ENCODE data around the gene TRPM3. TPM values are rescaled to one million over a fixed set of nuclear protein-coding genes. Genes with fewer than 3 reads are reported as not detected.

Gene TRPM3
- total and polyA plus RNA-seq, 4 experiments from 2014 or later: not detected

DNA sequence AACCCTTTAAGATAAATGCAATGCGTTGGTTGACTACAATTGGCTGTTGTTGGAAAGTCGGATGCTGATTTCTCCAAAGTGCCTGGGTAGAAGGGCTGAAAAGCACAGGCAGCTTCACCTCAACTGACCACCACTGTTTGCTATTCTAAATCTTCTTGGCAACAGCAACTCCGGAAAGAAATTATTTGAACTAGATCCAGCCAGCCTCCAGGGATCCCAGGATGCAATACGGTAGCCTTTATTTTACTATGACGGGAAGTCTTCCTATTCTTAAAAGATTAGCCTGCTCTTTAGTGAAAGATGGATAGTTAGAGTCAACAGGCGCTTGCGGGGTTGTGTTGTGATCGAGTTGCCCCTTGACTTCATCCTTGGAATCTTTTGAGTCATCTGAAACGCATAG lies 628.4 kb downstream of the TRPM3 start:
- Histone ChIP-seq H3K4me1 (ENCODE audit: insufficient read depth, low read length) (no peaks in the 10 kb centered on the region), H3K9me3 (ENCODE audit: control insufficient read depth in 1 of 2, low read length in 2 of 2) (no peaks in the 10 kb centered on the region), H3K27ac (ENCODE audit: low read depth, low read length) (no peak overlapping the region), H3K4me3 (ENCODE audit: low read length in 2 of 2) (no peak overlapping the region), H3K27me3 (ENCODE audit: insufficient read depth, low read length) (no peaks in the 10 kb centered on the region), H3K36me3 (ENCODE audit: insufficient read depth, low read length) (no peaks in the 10 kb centered on the region)
- intact Hi-C loops (cut with micrococcal nuclease): no loop called here
- Mint-ChIP-seq H3K27ac (no peak overlapping the region), H3K9me3 (no peaks in the 10 kb centered on the region), H3K36me3 (no peaks in the 10 kb centered on the region), H3K27me3 (peaks cover 0 to 13% of the 10 kb centered on the region in 2 donors), H3K4me1 (peaks cover 0 to 11% (median 6%) of the 10 kb centered on the region in 4 donors), H3K4me3 (no peak overlapping the region)
- DNase-seq: no peak
- POLR2A ChIA-PET (ENCODE audit: partially characterized antibody): no interaction called here
- CTCF ChIA-PET (ENCODE audit: partially characterized antibody): interaction anchor here (1.8 kb wide), 1 partner anchor 153 kb away, joined by 5 read pairs; no protein-coding TSS in a partner anchor

DNA sequence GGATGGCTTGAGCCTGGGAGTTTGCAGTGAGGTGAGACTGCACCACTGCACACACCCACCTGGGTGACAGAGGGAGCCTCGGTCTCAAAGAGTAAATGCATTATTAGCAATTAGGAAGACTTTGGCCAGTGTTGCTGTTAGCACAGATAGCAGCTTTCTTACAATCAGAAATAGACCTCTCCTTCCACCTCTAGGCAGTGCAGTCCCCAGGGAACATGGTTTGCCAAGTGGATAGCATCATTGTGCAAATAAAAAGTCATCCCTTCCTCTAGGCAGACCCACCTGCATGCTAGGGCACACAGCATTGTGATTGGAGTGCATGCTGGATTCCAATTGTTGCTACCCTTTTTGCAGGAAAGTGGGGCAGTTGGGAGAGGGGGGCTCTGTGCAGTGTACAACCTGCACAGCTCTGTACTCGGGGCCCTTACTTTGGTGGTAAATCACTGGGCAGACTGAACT lies 629.1 kb downstream of the TRPM3 start:
- Histone ChIP-seq H3K27me3 (ENCODE audit: insufficient read depth, low read length) (no peaks in the 10 kb centered on the region), H3K27ac (ENCODE audit: low read depth, low read length) (no peak overlapping the region), H3K36me3 (ENCODE audit: insufficient read depth, low read length) (no peaks in the 10 kb centered on the region), H3K9me3 (ENCODE audit: control insufficient read depth in 1 of 2, low read length in 2 of 2) (no peaks in the 10 kb centered on the region), H3K4me1 (ENCODE audit: insufficient read depth, low read length) (no peaks in the 10 kb centered on the region), H3K4me3 (ENCODE audit: low read length in 2 of 2) (no peak overlapping the region)
- Mint-ChIP-seq H3K27ac (peak overlapping the region in 2 of 7 donors; percentile 14 to 55), H3K4me1 (peaks cover 0 to 11% (median 6%) of the 10 kb centered on the region in 4 donors), H3K4me3 (no peak overlapping the region), H3K36me3 (no peaks in the 10 kb centered on the region), H3K27me3 (peaks cover 0 to 9% of the 10 kb centered on the region in 2 donors), H3K9me3 (no peaks in the 10 kb centered on the region)
- ChIA-PET CTCF (ENCODE audit: partially characterized antibody) (interaction anchor here (1.0 to 1.8 kb wide), 4 partner anchors 11 to 152 kb away, joined by 3 to 5 read pairs (median 4); no protein-coding TSS in a partner anchor), POLR2A (ENCODE audit: partially characterized antibody) (no interaction called here)
- intact Hi-C loops (cut with micrococcal nuclease): no loop called here
- no peak for DNase-seq

DNA sequence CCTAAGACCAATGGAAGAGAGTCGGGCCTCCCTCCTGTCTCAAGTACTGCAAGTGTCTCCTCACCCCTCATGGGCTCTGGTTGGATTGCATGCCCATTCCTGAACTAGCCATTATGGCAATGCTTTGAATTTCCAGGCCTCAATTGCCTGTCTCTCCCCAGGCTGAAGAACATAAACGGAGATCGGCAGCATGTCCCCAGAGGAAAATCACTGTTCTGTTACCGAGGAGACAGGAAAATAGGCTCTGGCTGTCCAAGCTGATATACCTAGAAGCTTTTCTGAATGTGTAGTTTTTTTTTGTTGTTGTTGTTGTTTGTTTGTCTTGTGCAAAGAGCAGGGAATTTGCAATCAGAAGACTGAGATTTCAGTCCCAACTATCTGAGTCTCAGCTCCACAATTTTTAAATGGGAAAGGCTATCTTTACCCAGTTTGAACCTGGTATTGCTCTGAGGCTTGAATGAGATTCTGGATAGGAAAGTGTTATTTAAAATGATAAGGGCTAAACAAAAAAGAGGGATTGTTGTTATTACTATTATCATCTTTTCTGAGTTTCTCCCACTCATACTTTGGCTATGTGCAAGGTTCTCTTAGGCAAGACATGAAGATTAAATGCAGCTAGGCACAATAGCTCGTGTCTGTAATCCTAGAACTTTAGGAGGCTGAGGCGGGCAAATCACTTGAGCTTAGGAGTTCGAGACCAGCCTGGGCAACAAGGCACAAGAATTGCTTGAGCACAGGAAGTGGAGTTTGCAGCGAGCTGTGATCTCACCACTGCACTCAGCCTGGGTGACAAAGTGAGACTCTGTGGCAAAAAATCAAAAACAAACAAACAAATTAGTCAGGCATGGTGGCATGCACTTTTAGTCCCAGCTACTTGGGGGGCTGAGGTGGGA lies 629.7 kb downstream of the TRPM3 start:
- Mint-ChIP-seq H3K27me3 (peaks cover 0 to 9% of the 10 kb centered on the region in 2 donors), H3K9me3 (no peaks in the 10 kb centered on the region), H3K36me3 (no peaks in the 10 kb centered on the region), H3K27ac (peak overlapping the region in 1 of 7 donors; percentile 22), H3K4me1 (peaks cover 0 to 11% (median 6%) of the 10 kb centered on the region in 4 donors), H3K4me3 (no peak overlapping the region)
- Histone ChIP-seq H3K4me3 (ENCODE audit: low read length in 2 of 2) (no peak overlapping the region), H3K36me3 (ENCODE audit: insufficient read depth, low read length) (no peaks in the 10 kb centered on the region), H3K27me3 (ENCODE audit: insufficient read depth, low read length) (no peaks in the 10 kb centered on the region), H3K27ac (ENCODE audit: low read depth, low read length) (no peak overlapping the region), H3K4me1 (ENCODE audit: insufficient read depth, low read length) (no peaks in the 10 kb centered on the region), H3K9me3 (ENCODE audit: control insufficient read depth in 1 of 2, low read length in 2 of 2) (no peaks in the 10 kb centered on the region)
- DNase-seq: no peak
- POLR2A ChIA-PET (ENCODE audit: partially characterized antibody): no interaction called here
- CTCF ChIA-PET (ENCODE audit: partially characterized antibody): interaction anchor here (0.6 to 1.8 kb wide), 6 partner anchors 10 to 152 kb away, joined by 3 to 5 read pairs (median 4); no protein-coding TSS in a partner anchor
- intact Hi-C loops (cut with micrococcal nuclease): no loop called here

DNA sequence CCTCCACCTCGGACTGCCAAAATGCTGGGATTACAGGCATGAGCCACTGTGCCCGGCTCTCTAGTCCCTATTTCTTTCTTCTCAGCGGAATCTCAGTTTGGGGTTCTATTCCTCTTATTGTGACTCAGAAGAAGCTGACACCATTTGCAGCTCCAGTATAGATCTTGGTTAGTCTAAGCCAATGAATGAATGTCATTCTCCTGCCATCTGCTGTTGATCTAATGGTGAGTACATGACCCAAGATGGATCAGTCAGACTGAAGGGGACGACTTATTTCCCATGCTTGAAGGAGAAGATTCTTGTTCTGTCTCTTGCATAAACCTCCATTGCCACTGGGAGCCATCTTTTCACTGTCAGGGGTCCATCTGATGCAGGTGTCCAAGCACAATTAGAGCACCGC lies 630.9 kb downstream of the TRPM3 start:
- no peaks in the 10 kb centered on the region for H3K27me3 ChIP-seq (ENCODE audit: insufficient read depth, low read length)
- Mint-ChIP-seq H3K4me3 (no peak overlapping the region), H3K27ac (no peak overlapping the region), H3K36me3 (no peaks in the 10 kb centered on the region), H3K9me3 (no peaks in the 10 kb centered on the region), H3K4me1 (peaks cover 0 to 12% (median 7%) of the 10 kb centered on the region in 4 donors), H3K27me3 (peaks cover 0 to 7% of the 10 kb centered on the region in 2 donors)
- DNase-seq: peak in 3 of 5 donors; percentile 8 to 13 (median 9)
- ChIA-PET CTCF (ENCODE audit: partially characterized antibody) (interaction anchor here (0.7 to 1.2 kb wide), 4 partner anchors 10 to 245 kb away, joined by 3 to 5 read pairs (median 3); no protein-coding TSS in a partner anchor), POLR2A (ENCODE audit: partially characterized antibody) (no interaction called here)
- intact Hi-C loops (cut with micrococcal nuclease): no loop called here
- no peaks in the 10 kb centered on the region for H3K36me3 ChIP-seq (ENCODE audit: insufficient read depth, low read length)
- H3K27ac ChIP-seq (ENCODE audit: low read depth, low read length): no peak overlapping the region
- no peak overlapping the region for H3K4me3 ChIP-seq (ENCODE audit: low read length in 2 of 2)
- no peaks in the 10 kb centered on the region for H3K4me1 ChIP-seq (ENCODE audit: insufficient read depth, low read length)
- H3K9me3 ChIP-seq (ENCODE audit: control insufficient read depth in 1 of 2, low read length in 2 of 2): no peaks in the 10 kb centered on the region

DNA sequence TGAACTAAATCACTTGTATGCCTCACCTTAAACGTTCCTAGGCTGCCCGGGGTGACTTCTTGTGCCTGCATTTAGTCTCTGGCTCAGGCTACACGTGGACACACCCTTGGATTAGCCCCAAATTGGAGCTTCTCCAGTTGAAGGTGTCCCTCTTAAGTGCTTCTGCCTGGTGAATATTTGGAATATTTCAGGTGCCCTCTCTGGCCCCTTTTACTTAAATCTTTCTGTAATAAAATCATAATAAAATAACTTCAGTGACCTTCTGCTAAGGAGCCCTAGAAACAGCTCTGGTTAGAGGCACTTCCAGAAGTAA lies 632.7 kb downstream of the TRPM3 start:
- Histone ChIP-seq H3K27ac (ENCODE audit: low read depth, low read length) (no peak overlapping the region), H3K4me3 (ENCODE audit: low read length in 2 of 2) (no peak overlapping the region), H3K9me3 (ENCODE audit: control insufficient read depth in 1 of 2, low read length in 2 of 2) (no peaks in the 10 kb centered on the region), H3K36me3 (ENCODE audit: insufficient read depth, low read length) (no peaks in the 10 kb centered on the region), H3K4me1 (ENCODE audit: insufficient read depth, low read length) (peaks cover 7% of the 10 kb centered on the region), H3K27me3 (ENCODE audit: insufficient read depth, low read length) (no peaks in the 10 kb centered on the region)
- no peak for DNase-seq
- H3K9me3 Mint-ChIP-seq: no peaks in the 10 kb centered on the region
- no peak overlapping the region for H3K4me3 Mint-ChIP-seq
- no peak overlapping the region for H3K27ac Mint-ChIP-seq
- H3K27me3 Mint-ChIP-seq: no peaks in the 10 kb centered on the region
- CTCF ChIA-PET (ENCODE audit: partially characterized antibody): interaction anchor here (0.9 to 2.0 kb wide), 6 partner anchors 9 to 152 kb away, joined by 3 to 9 read pairs (median 4); no protein-coding TSS in a partner anchor
- peaks cover 0 to 10% (median 10%) of the 10 kb centered on the region in 4 donors for H3K4me1 Mint-ChIP-seq
- POLR2A ChIA-PET (ENCODE audit: partially characterized antibody): no interaction called here
- no peaks in the 10 kb centered on the region for H3K36me3 Mint-ChIP-seq
- intact Hi-C loops (cut with micrococcal nuclease): no loop called here

DNA sequence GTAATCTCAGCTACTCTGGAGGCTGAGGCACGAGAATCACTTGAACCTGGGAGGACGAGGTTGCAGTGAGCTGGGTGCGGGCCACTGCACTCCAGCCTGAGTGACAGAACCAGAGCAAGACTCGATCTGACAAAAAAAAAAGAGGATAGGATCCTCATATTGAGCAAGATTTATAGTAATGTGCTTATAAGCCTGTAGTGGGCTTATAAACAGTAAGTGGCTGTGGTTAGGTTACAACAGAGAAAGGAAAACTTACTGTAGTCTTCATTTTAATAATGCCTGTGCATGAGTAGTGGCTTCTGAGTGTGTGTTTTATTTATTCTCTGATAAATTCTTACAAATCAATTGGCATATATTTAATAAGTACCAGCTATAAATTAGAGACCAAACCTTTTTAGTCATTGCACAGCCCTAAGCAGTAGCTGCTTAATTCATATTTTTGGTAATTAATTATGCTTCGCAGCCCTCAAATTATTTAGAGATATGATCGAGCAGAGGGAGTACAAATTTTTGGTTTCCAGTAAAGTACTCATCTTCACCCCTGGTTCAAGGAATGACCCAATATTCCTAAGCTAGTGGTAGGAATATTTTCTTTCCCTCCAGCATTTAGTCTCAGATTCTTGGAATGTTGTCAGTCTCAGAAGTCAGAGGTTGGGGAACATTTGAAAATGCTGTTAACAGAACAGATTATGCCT lies 633.2 kb downstream of the TRPM3 start:
- POLR2A ChIA-PET (ENCODE audit: partially characterized antibody): no interaction called here

DNA sequence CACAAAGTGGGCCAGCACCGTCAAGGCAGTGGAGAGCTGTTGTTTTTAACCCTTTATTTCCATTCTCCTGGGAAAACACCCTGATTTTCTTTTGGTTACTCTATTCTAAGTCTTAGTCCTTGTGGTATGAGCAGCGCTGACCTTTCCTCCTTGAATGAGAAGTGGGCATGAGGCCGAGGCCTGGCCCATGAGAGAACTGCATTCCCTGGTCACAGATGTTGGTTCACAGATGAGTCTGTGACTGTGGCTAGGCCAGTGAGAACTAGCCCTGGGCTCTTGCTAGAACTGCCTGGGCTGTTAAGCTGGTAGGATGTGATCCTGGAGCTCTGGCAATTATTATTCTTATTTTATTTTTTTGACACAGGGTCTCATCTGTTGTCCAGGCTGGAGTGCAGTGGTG lies 635.3 kb downstream of the TRPM3 start:
- H3K36me3 Mint-ChIP-seq: no peaks in the 10 kb centered on the region
- no peaks in the 10 kb centered on the region for H3K27me3 ChIP-seq (ENCODE audit: insufficient read depth, low read length)
- DNase-seq: no peak
- no peaks in the 10 kb centered on the region for H3K36me3 ChIP-seq (ENCODE audit: insufficient read depth, low read length)
- CTCF ChIA-PET (ENCODE audit: partially characterized antibody): interaction anchor here (1.0 to 4.8 kb wide), 7 partner anchors 12 to 146 kb away, joined by 3 to 22 read pairs (median 13); partner anchors contain the start of gene KLF9
- H3K9me3 ChIP-seq (ENCODE audit: control insufficient read depth in 1 of 2, low read length in 2 of 2): no peaks in the 10 kb centered on the region
- H3K9me3 Mint-ChIP-seq: no peaks in the 10 kb centered on the region
- H3K27me3 Mint-ChIP-seq: peaks cover 0 to 2% of the 10 kb centered on the region in 2 donors
- H3K4me3 ChIP-seq (ENCODE audit: low read length in 2 of 2): no peak overlapping the region
- H3K27ac ChIP-seq (ENCODE audit: low read depth, low read length): no peak overlapping the region
- no peak overlapping the region for H3K4me3 Mint-ChIP-seq
- intact Hi-C loops (cut with micrococcal nuclease): no loop called here
- peak overlapping the region in 2 of 7 donors; percentile 19 to 51 for H3K27ac Mint-ChIP-seq
- peaks cover 0 to 12% (median 3%) of the 10 kb centered on the region in 4 donors for H3K4me1 Mint-ChIP-seq
- H3K4me1 ChIP-seq (ENCODE audit: insufficient read depth, low read length): peaks cover 7% of the 10 kb centered on the region
- POLR2A ChIA-PET (ENCODE audit: partially characterized antibody): interaction anchor here (3.1 kb wide), 1 partner anchor 66 kb away, joined by 27 read pairs; no protein-coding TSS in a partner anchor

More for the DNA sequence above, 633.2 kb downstream of the TRPM3 start:
- no peaks in the 10 kb centered on the region for H3K9me3 ChIP-seq (ENCODE audit: control insufficient read depth in 1 of 2, low read length in 2 of 2)
- Mint-ChIP-seq H3K36me3 (no peaks in the 10 kb centered on the region), H3K4me3 (no peak overlapping the region), H3K27me3 (no peaks in the 10 kb centered on the region), H3K9me3 (no peaks in the 10 kb centered on the region), H3K27ac (no peak overlapping the region), H3K4me1 (peaks cover 0 to 12% (median 9%) of the 10 kb centered on the region in 4 donors)
- no peak overlapping the region for H3K4me3 ChIP-seq (ENCODE audit: low read length in 2 of 2)
- H3K27me3 ChIP-seq (ENCODE audit: insufficient read depth, low read length): no peaks in the 10 kb centered on the region
- no peak overlapping the region for H3K27ac ChIP-seq (ENCODE audit: low read depth, low read length)
- CTCF ChIA-PET (ENCODE audit: partially characterized antibody): interaction anchor here (1.1 to 2.2 kb wide), 6 partner anchors 9 to 152 kb away, joined by 3 to 13 read pairs (median 5); no protein-coding TSS in a partner anchor
- H3K36me3 ChIP-seq (ENCODE audit: insufficient read depth, low read length): no peaks in the 10 kb centered on the region
- H3K4me1 ChIP-seq (ENCODE audit: insufficient read depth, low read length): peaks cover 7% of the 10 kb centered on the region
- intact Hi-C loops (cut with micrococcal nuclease): no loop called here
- DNase-seq: no peak
